ENCODE measurements around the gene CCDC182.

DNA sequence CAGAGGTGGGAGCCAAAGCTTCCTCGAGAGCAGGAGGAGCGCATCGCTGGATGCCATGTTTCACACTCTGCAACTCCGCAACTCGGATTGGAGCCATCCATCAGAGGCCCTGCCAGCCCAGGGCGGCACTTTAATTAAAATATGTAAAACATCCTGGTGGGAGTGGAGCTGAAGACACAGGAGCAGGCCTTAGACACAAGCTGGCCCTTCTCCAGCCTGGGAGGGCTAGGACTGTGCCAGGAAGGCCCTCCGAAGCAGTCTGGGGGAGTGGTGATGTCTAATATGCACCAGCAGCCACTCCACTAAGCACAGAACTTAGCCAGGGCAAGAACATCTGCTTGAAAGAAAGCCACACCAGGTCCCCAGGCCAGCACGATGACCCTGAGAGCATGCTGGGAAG lies 5.8 kb upstream of the CCDC182 start:
- TF ChIP-seq RAD21 (IDR thresholded peaks at IDR 0.05; ENCODE audit: low read depth), result no peak
- TF ChIP-seq EGR1 (IDR thresholded peaks at IDR 0.05), result no peak
- TF ChIP-seq ZBTB7A (IDR thresholded peaks at IDR 0.05; ENCODE audit: low read depth), result no peak
- TF ChIP-seq EP300 (IDR thresholded peaks at IDR 0.05; ENCODE audit: borderline replicate concordance), result no peak
- no peak for TF ChIP-seq YY1 (IDR thresholded peaks at IDR 0.05; ENCODE audit: low read depth)
- TF ChIP-seq TCF12 (IDR thresholded peaks at IDR 0.05; ENCODE audit: low read depth), result no peak
- TF ChIP-seq TAF1 (IDR thresholded peaks at IDR 0.05; ENCODE audit: low read depth), result no peak
- TF ChIP-seq, protein P1, sequence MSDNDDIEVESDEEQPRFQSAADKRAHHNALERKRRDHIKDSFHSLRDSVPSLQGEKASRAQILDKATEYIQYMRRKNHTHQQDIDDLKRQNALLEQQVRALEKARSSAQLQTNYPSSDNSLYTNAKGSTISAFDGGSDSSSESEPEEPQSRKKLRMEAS (IDR thresholded peaks at IDR 0.05), result no peak
- TF ChIP-seq TEAD4 (IDR thresholded peaks at IDR 0.05), result no peak
- TF ChIP-seq CREB1 (IDR thresholded peaks at IDR 0.05; ENCODE audit: low read depth), result no peak
- no peak for TF ChIP-seq NFIC (IDR thresholded peaks at IDR 0.05)
- TF ChIP-seq, protein P2, sequence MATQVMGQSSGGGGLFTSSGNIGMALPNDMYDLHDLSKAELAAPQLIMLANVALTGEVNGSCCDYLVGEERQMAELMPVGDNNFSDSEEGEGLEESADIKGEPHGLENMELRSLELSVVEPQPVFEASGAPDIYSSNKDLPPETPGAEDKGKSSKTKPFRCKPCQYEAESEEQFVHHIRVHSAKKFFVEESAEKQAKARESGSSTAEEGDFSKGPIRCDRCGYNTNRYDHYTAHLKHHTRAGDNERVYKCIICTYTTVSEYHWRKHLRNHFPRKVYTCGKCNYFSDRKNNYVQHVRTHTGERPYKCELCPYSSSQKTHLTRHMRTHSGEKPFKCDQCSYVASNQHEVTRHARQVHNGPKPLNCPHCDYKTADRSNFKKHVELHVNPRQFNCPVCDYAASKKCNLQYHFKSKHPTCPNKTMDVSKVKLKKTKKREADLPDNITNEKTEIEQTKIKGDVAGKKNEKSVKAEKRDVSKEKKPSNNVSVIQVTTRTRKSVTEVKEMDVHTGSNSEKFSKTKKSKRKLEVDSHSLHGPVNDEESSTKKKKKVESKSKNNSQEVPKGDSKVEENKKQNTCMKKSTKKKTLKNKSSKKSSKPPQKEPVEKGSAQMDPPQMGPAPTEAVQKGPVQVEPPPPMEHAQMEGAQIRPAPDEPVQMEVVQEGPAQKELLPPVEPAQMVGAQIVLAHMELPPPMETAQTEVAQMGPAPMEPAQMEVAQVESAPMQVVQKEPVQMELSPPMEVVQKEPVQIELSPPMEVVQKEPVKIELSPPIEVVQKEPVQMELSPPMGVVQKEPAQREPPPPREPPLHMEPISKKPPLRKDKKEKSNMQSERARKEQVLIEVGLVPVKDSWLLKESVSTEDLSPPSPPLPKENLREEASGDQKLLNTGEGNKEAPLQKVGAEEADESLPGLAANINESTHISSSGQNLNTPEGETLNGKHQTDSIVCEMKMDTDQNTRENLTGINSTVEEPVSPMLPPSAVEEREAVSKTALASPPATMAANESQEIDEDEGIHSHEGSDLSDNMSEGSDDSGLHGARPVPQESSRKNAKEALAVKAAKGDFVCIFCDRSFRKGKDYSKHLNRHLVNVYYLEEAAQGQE (IDR thresholded peaks at IDR 0.05; ENCODE audit: low read depth), result no peak
